AG10803 (cell line): Measurements from ENCODE around the gene BCL2L14.
"Not testable (repeated sequence)": the region's sequence is repeated elsewhere in the genome, so short reads cannot be mapped to it uniquely, and the experiment has no call there.

Experiments
- DNase-seq: peaks from one replicate; pipeline ENCODE4 v3.0.0; 2010; ENCODE audit warnings: low read depth
- H3K4me3 ChIP-seq: 2 replicates; pipeline ENCODE4 v1.5.1; 2011; ENCODE audit warnings: mild to moderate bottlenecking, low read length, control low read depth
- TF ChIP-seq, protein P1 (sequence below): conservative IDR thresholded peaks from 2 replicates; pipeline ENCODE4 v1.5.1; 2011; ENCODE audit warnings: mild to moderate bottlenecking, low read length, control low read depth, inconsistent platforms

BCL2L14 gene

DNA sequence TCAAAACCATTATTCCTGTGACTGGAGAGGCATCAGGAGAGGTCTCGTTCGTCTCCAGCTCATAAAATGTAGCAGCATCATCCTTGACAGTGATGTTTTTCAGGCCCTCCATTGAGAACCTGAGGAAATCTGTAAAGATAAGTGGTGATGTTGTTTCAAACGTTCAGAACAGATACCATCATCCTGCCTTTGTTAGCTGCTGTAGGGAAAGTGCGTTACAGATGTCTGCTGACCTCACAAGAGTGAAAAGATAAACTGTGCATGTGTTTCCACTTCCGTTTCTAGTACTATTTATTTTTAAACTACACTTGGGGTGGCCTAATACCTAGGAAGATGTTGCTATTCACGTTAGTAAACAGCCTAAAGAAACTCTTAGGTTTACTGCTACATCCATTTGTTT lies 28.4 kb downstream of the BCL2L14 start:
- H3K4me3 ChIP-seq = no peak overlapping the region
- DNase-seq = no peak
- TF ChIP-seq, protein P1, sequence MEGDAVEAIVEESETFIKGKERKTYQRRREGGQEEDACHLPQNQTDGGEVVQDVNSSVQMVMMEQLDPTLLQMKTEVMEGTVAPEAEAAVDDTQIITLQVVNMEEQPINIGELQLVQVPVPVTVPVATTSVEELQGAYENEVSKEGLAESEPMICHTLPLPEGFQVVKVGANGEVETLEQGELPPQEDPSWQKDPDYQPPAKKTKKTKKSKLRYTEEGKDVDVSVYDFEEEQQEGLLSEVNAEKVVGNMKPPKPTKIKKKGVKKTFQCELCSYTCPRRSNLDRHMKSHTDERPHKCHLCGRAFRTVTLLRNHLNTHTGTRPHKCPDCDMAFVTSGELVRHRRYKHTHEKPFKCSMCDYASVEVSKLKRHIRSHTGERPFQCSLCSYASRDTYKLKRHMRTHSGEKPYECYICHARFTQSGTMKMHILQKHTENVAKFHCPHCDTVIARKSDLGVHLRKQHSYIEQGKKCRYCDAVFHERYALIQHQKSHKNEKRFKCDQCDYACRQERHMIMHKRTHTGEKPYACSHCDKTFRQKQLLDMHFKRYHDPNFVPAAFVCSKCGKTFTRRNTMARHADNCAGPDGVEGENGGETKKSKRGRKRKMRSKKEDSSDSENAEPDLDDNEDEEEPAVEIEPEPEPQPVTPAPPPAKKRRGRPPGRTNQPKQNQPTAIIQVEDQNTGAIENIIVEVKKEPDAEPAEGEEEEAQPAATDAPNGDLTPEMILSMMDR = no peak

DNA sequence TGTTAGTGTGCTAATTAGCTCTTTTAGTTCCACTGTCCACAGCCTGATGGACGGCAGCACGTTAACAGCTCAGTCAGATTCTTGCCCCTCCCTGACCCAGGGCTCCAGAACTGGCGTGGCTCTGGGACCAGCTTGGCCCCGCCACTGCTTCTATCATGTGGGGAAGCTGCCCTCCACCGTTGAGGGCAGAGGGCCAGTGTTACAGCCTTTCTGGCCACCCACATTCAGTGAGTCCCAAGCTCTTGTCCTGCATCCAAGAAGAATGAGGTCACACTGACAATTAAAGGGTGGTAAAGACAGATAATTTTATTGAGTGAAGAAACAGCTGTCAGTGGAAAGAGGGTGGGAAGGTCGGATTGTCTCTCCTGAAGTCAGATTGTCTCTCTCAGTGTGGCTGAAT lies 36.9 kb downstream of the BCL2L14 start:
- no peak for DNase-seq
- no peak overlapping the region for H3K4me3 ChIP-seq
- TF ChIP-seq, protein P1 = no peak

DNA sequence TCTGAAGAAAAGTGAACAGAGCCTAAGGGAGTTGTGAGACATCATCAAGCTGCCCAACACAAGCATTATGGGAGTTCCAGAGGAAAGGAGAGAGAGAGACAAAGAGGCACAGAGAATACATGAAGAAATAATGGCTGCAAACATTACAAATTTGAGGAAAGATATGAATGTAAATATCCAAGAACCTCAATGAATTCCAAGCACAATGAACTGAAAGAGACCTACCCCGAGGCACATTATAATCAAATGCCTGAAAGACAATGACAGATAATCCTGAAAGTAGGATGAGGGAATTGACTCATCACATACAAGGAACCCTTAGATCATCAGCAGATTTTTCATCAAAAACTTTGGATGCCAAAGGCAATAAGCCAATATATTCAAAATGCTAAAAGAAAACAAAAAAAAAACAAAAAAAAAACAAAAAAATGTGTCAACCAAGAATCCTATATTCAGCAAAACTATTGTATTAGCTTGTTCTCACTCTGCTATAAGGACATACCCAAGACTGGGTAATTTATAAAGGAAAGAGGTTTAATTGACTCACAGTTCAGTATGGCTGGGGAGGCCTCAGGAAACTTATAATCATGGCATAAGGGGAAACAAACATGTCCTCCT lies 37.8 kb downstream of the BCL2L14 start:
- DNase-seq = no peak
- TF ChIP-seq, protein P1 = no peak
- H3K4me3 ChIP-seq = no peak overlapping the region

DNA sequence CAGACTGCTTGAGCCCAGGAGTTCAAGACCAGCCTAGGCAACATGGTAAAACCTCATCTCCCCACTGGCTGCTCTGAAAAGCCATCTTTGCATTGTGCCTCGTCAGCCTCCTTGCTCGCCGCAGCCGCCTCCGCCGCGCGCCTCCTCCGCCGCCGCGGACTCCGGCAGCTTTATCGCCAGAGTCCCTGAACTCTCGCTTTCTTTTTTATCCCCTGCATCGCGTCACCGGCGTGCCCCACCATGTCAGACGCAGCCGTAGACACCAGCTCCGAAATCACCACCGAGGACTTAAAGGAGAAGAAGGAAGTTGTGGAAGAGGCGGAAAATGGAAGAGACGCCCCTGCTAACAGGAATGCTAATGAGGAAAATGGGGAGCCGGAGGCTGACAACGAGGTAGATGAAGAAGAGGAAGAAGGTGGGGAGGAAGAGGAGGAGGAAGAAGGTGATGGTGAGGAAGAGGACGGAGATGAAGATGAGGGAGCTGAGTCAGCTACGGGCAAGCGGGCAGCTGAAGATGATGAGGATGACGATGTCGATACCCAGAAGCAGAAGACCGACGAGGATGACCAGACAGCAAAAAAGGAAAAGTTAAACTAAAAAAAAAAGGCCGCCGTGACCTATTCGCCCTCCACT lies 40.3 kb downstream of the BCL2L14 start:
- not testable (repeated sequence) for DNase-seq, H3K4me3 ChIP-seq

DNA sequence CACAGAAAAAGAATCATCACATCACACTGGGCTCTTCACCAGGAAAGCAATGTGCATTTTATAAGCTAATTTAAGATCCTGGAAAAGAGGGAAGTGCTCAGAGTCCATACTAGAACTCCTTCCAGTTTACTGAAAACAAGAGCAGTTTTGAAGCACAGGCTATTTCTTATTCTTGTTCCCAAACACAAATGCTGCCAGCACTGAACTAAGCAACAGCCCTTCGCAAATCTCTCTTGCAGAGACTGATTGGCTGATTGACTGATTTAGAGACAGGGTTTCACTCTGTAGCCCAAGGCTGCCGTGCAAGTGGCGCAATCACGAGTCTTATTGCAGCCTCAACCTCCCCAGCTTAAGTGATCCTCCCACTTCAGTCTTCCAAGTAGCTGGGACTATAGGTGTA lies 44.8 kb downstream of the BCL2L14 start:
- no peak overlapping the region for H3K4me3 ChIP-seq
- TF ChIP-seq, protein P1 = no peak
- no peak for DNase-seq

DNA sequence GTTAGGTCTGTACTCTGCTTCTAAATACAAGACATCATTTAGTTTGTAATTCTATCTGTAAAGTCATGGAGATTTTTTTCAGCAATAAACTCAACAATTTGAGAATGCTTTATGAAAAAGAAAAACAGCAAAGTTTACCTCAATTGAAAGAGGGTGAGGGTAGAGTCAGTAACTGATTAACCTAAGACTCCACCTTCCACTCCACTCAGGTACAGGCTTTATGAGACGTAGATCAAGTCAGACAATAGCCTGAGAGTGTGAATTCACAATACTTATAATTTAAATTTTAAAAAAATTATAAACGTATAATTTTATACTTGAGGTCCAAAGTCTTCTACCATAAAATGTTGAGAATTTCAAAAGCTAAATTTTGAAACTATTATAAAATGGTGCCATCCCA lies 45.9 kb downstream of the BCL2L14 start:
- no peak for DNase-seq
- TF ChIP-seq, protein P1 = no peak

DNA sequence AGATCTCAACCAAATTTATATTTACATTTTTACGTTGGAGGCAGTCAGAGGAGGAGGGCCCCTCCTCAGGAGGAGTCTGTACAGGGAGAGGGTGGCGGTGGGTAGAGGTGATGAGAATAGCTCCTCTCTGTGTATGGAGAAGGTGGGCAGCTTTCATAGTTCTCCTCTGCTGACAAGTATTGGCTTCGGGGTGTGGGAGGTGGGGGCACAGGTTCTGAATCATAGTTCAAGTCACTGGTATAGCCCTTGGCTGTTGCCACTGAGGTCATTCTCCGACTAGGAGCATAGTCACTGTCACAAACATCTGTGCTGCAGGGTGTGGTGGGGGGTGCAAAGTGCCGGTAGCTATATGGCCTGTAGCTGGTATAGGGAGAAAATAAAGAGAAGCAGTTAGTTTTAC lies 50.3 kb downstream of the BCL2L14 start:
- DNase-seq = no peak
- no peak overlapping the region for H3K4me3 ChIP-seq
- TF ChIP-seq, protein P1 = no peak

More for the DNA sequence above, 45.9 kb downstream of the BCL2L14 start:
- no peak overlapping the region for H3K4me3 ChIP-seq
